Neural cell (in vitro differentiated cells): ENCODE results near the gene IMPG1.

Experiments used
- POLR2AphosphoS5 ChIP-seq: IDR thresholded peaks from 2 replicates; pipeline ENCODE4 v1.6.1; 2012
- REST ChIP-seq: IDR thresholded peaks from 2 replicates; pipeline ENCODE4 v1.6.1; 2012; ENCODE audit warnings: borderline replicate concordance

- TF ChIP-seq POLR2AphosphoS5, result no peak
- TF ChIP-seq REST, result no peak
These were observed 124.5 kb downstream of the IMPG1 start for GRCh38 chr6:75947935-75948334.
